DMS153 treated with DMSO at 0.1 percent for 48 hours (cell line): ENCODE measurements around the gene CD63.

Experiments
- DNase-seq: peaks from one replicate; lab custom pipeline; 2025; ENCODE audit not compliant: unreplicated experiment; lab: John Stamatoyannopoulos, UW

Gene CD63

GRCh38 chr12:55706568-55707218 is 22.1 kb downstream of the CD63 start:
- DNase-seq = no peak

- DNase-seq = no peak
These were observed 22.9 kb downstream of the CD63 start for GRCh38 chr12:55705782-55706402.

- DNase-seq = no peak
These were observed 23.7 kb downstream of the CD63 start for GRCh38 chr12:55704824-55705718.

- no peak for DNase-seq
These were observed 24.7 kb downstream of the CD63 start for GRCh38 chr12:55703901-55704761.

GRCh38 chr12:55703288-55703687 is 25.5 kb downstream of the CD63 start:
- no peak for DNase-seq

GRCh38 chr12:55702861-55703260 is 25.9 kb downstream of the CD63 start:
- no peak for DNase-seq

- no peak for DNase-seq
These were observed 28.4 kb downstream of the CD63 start for GRCh38 chr12:55700255-55701018.

- DNase-seq = no peak
These were observed 29.2 kb downstream of the CD63 start for GRCh38 chr12:55699471-55700055.

GRCh38 chr12:55698965-55699364 is 29.8 kb downstream of the CD63 start:
- no peak for DNase-seq

- DNase-seq = no peak
These were observed 30.4 kb downstream of the CD63 start for GRCh38 chr12:55698241-55698955.

GRCh38 chr12:55697686-55698085 is 31.1 kb downstream of the CD63 start:
- no peak for DNase-seq

- DNase-seq = no peak
These were observed 31.9 kb downstream of the CD63 start for GRCh38 chr12:55696796-55697462.

- DNase-seq = no peak
These were observed 32.7 kb downstream of the CD63 start for GRCh38 chr12:55696141-55696540.

- DNase-seq = no peak
These were observed 33.5 kb downstream of the CD63 start for GRCh38 chr12:55695349-55695748.

- DNase-seq = no peak
These were observed 34.2 kb downstream of the CD63 start for GRCh38 chr12:55694651-55695050.

- DNase-seq = no peak
These were observed 34.7 kb downstream of the CD63 start for GRCh38 chr12:55694188-55694515.

GRCh38 chr12:55693323-55694187 is 35.3 kb downstream of the CD63 start:
- DNase-seq = no peak
